Breast epithelium (tissue), 4 donors: ENCODE data around the gene STRBP. TPM values are rescaled to one million over a fixed set of nuclear protein-coding genes. Genes with fewer than 3 reads are reported as not detected.
"Not testable (repeated sequence)": the region's sequence is repeated elsewhere in the genome, so short reads cannot be mapped to it uniquely, and the experiment has no call there.

Experiments
- DNase-seq, 2 donors: peaks; one replicate each; pipeline ENCODE4 v3.0.0-alpha.2; 2019; ENCODE audit warnings: low spot score in 2 of 2
- H3K27ac ChIP-seq, 2 donors: fragments of 200-600 bp; sonication (generic) in 1 of 2; one replicate each; pipeline ENCODE4 v1.5.1; 2016 to 2019; ENCODE audit warnings: mild to moderate bottlenecking in 1 of 2
- H3K27me3 ChIP-seq, 2 donors: fragments of 200-600 bp; sonication (generic) in 1 of 2; one replicate each; pipeline versions ENCODE4 v1.5.1 to v1.6.0; 2017 to 2019; ENCODE audit warnings: control low read depth in 1 of 2, mild to moderate bottlenecking in 1 of 2
- H3K36me3 ChIP-seq: fragments of 200-600 bp; one replicate; pipeline ENCODE4 v1.5.1; 2019
- H3K4me1 ChIP-seq, 2 donors: fragments of 200-600 bp; sonication (generic); one replicate each; pipeline ENCODE4 v1.5.1; 2016 to 2019; ENCODE audit warnings: control low read depth in 1 of 2
- H3K4me3 ChIP-seq, 3 donors: fragments of 200-600 bp; sonication (generic); 1 replicate in 2 of 3; 2 replicates in 1 of 3; pipeline ENCODE4 v1.5.1; 2016 to 2019; ENCODE audit warnings: mild to moderate bottlenecking in 3 of 3, moderate library complexity in 2 of 3
- H3K9me3 ChIP-seq, 2 donors: fragments of 200-600 bp; sonication (generic) in 1 of 2; one replicate each; pipeline ENCODE4 v1.5.1; 2016 to 2019; ENCODE audit warnings: control low read depth in 1 of 2
- CTCF ChIP-seq, 3 donors: fragments of 450-650 bp; IDR thresholded peaks; one replicate each; pipeline ENCODE4 v1.5.1; 2016 to 2017; ENCODE audit warnings: antibody characterized with exemption in 3 of 3, mild to moderate bottlenecking in 3 of 3, moderate library complexity in 3 of 3
- POLR2A ChIP-seq: fragments of 450-650 bp; IDR thresholded peaks from one replicate; pipeline ENCODE4 v1.6.1; 2016; ENCODE audit warnings: antibody characterized with exemption, mild to moderate bottlenecking, moderate library complexity
- POLR2AphosphoS5 ChIP-seq, 3 donors: sonication (generic); formaldehyde crosslinking; IDR thresholded peaks; one replicate each; pipeline ENCODE4 v1.6.1; 2017; ENCODE audit warnings: antibody characterized with exemption in 3 of 3
- intact Hi-C: fragments of 100-400 bp; cut with DNase I; formaldehyde crosslinking; loops from one replicate; pipeline ENCODE4 v1.15.1; 2023; ENCODE audit warnings: low total_unique reads
- total RNA-seq, 3 donors: library from RNA; depleted of rRNA; stranded (reverse); fragments of >200 nt; gene quantifications; one replicate each; pipeline ENCODE4 v1.1.0, GENCODE V29; 2016

Gene STRBP
- total RNA-seq, 3 donors from 2014 or later: 8.0 to 37.0 (median 22.6) TPM

GRCh38 chr9:123206065-123206464 lies 62.3 kb downstream of the STRBP start:
- intact Hi-C loops: no loop called here
- TF ChIP-seq CTCF (IDR thresholded peaks at IDR 0.05): no peak
- no peak for TF ChIP-seq POLR2A
- TF ChIP-seq POLR2AphosphoS5 (IDR thresholded peaks at IDR 0.05): no peak
- Histone ChIP-seq H3K9me3 (no peaks in the 10 kb centered on the region), H3K27ac (no peak overlapping the region), H3K36me3 (no peaks in the 10 kb centered on the region), H3K4me3 (no peak overlapping the region), H3K27me3 (no peaks in the 10 kb centered on the region), H3K4me1 (no peaks in the 10 kb centered on the region)
- DNase-seq: no peak

GRCh38 chr9:123201083-123201482 lies 67.3 kb downstream of the STRBP start:
- Histone ChIP-seq H3K4me3 (no peak overlapping the region), H3K27ac (no peak overlapping the region), H3K36me3 (no peaks in the 10 kb centered on the region), H3K27me3 (no peaks in the 10 kb centered on the region), H3K9me3 (no peaks in the 10 kb centered on the region), H3K4me1 (no peaks in the 10 kb centered on the region)
- intact Hi-C loops: no loop called here
- no peak for TF ChIP-seq POLR2AphosphoS5 (IDR thresholded peaks at IDR 0.05)
- DNase-seq: no peak

- H3K36me3 ChIP-seq, H3K9me3 ChIP-seq, intact Hi-C loops, H3K27ac ChIP-seq, H3K4me3 ChIP-seq, H3K4me1 ChIP-seq, H3K27me3 ChIP-seq, DNase-seq: not testable (repeated sequence)
These were observed 67.9 kb downstream of the STRBP start for GRCh38 chr9:123200469-123200868.

- no peak for DNase-seq
- intact Hi-C loops: no loop called here
- Histone ChIP-seq H3K27me3 (no peaks in the 10 kb centered on the region), H3K36me3 (no peaks in the 10 kb centered on the region), H3K9me3 (no peaks in the 10 kb centered on the region), H3K27ac (no peak overlapping the region), H3K4me3 (no peak overlapping the region), H3K4me1 (no peaks in the 10 kb centered on the region)
- TF ChIP-seq CTCF (IDR thresholded peaks at IDR 0.05) (no peak), POLR2AphosphoS5 (IDR thresholded peaks at IDR 0.05) (no peak), POLR2A (no peak)
These were observed 72.3 kb downstream of the STRBP start for GRCh38 chr9:123196124-123196523.

GRCh38 chr9:123194023-123194422 lies 74.4 kb downstream of the STRBP start:
- no peaks in the 10 kb centered on the region for H3K36me3 ChIP-seq
- DNase-seq: no peak
- no peaks in the 10 kb centered on the region for H3K9me3 ChIP-seq
- intact Hi-C loops: no loop called here
- no peak overlapping the region for H3K4me3 ChIP-seq
- no peak overlapping the region for H3K27ac ChIP-seq
- TF ChIP-seq POLR2AphosphoS5 (IDR thresholded peaks at IDR 0.05) (no peak), CTCF (IDR thresholded peaks at IDR 0.05) (no peak), POLR2A (no peak)
- no peaks in the 10 kb centered on the region for H3K27me3 ChIP-seq
- no peaks in the 10 kb centered on the region for H3K4me1 ChIP-seq

- H3K27ac ChIP-seq: no peak overlapping the region
- intact Hi-C loops: no loop called here
- no peak for DNase-seq
- H3K36me3 ChIP-seq: no peaks in the 10 kb centered on the region
- no peaks in the 10 kb centered on the region for H3K4me1 ChIP-seq
- H3K4me3 ChIP-seq: no peak overlapping the region
- no peaks in the 10 kb centered on the region for H3K9me3 ChIP-seq
- no peak for TF ChIP-seq POLR2AphosphoS5 (IDR thresholded peaks at IDR 0.05)
- no peak for TF ChIP-seq POLR2A
- TF ChIP-seq CTCF (IDR thresholded peaks at IDR 0.05): no peak
- no peaks in the 10 kb centered on the region for H3K27me3 ChIP-seq
These were observed 76.7 kb downstream of the STRBP start for GRCh38 chr9:123191680-123192079.
